Measurements from ENCODE around the gene BRINP3. TPM values are rescaled to one million over a fixed set of nuclear protein-coding genes. Genes with fewer than 3 reads are reported as not detected.

Gene BRINP3
- total RNA-seq, 1 donor from 2014 or later = 1.5 TPM

DNA sequence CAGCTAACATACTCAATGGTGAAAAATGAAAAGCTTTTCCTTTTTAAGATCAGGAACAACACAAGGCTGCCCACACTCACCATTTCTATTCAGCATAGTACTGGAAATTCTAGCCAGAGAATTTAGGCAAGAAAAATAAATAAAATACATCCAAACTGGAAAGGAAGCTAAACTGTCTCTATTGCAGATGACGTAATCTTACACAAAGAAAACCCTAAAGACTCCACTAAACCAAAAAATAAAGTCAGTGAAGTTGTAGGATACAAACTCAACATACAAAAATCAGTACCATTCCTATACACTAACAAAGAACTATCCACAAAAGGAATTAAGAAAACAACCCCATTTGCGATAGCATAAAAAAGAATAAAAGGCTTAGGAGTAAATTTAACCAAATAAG is 181.2 kb downstream of the BRINP3 start:
- H3K9me3 ChIP-seq = no peaks in the 10 kb centered on the region
- TF ChIP-seq, protein P1, sequence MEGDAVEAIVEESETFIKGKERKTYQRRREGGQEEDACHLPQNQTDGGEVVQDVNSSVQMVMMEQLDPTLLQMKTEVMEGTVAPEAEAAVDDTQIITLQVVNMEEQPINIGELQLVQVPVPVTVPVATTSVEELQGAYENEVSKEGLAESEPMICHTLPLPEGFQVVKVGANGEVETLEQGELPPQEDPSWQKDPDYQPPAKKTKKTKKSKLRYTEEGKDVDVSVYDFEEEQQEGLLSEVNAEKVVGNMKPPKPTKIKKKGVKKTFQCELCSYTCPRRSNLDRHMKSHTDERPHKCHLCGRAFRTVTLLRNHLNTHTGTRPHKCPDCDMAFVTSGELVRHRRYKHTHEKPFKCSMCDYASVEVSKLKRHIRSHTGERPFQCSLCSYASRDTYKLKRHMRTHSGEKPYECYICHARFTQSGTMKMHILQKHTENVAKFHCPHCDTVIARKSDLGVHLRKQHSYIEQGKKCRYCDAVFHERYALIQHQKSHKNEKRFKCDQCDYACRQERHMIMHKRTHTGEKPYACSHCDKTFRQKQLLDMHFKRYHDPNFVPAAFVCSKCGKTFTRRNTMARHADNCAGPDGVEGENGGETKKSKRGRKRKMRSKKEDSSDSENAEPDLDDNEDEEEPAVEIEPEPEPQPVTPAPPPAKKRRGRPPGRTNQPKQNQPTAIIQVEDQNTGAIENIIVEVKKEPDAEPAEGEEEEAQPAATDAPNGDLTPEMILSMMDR (IDR thresholded peaks at IDR 0.05) = no peak
- no peaks in the 10 kb centered on the region for H3K4me1 ChIP-seq
- H3K4me3 ChIP-seq = no peak overlapping the region
- no peaks in the 10 kb centered on the region for H3K27me3 ChIP-seq
- H3K36me3 ChIP-seq = no peaks in the 10 kb centered on the region
- DNase-seq (ENCODE audit: low spot score in 2 of 2) = no peak
- H3K27ac ChIP-seq = no peak overlapping the region
- intact Hi-C loops (cut with DNase I) = no loop called here

DNA sequence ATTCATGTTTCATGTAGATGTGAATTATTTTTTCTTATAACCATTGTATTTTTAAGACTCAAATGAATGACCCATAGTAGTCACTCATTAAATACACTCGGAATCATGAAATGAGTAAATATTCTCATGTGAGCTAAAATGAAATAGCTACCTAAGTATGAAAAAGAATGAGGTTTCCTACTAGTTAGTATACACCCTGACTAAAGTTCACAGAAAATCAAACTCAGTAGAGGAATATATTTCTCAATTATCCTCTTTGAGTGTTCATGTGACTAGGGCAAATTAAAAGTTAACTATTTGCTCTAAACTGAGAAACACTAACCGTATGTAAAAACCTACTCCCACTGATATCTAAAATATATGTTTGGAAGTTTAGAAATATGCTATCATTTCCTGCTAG is 187.8 kb downstream of the BRINP3 start:
- Histone ChIP-seq H3K4me3 (no peak overlapping the region), H3K36me3 (no peaks in the 10 kb centered on the region), H3K4me1 (no peaks in the 10 kb centered on the region), H3K9me3 (no peaks in the 10 kb centered on the region), H3K27ac (no peak overlapping the region), H3K27me3 (no peaks in the 10 kb centered on the region)
- TF ChIP-seq, protein P1 (IDR thresholded peaks at IDR 0.05) = no peak
- intact Hi-C loops (cut with DNase I) = no loop called here
- DNase-seq (ENCODE audit: low spot score in 2 of 2) = no peak

DNA sequence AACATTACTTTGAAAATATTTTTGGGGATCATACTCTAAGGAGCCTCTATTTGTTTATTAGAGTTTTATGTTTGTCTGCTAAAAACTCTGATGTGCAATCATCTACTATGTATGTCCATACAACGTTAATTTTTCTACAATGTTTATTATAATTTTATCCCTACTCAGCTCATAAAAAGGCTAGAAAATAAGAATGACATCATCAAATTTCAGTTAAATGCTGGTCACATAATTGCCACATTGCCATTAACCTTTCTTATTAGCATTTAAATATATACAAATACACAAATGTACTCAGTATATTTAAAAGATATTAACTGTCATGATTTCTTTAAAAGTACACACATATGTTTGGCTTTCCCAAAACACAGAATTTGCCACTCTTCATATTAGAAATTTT is 191.6 kb downstream of the BRINP3 start:
- DNase-seq (ENCODE audit: low spot score in 2 of 2) = no peak
- TF ChIP-seq, protein P1 (IDR thresholded peaks at IDR 0.05) = no peak
- H3K36me3 ChIP-seq = no peaks in the 10 kb centered on the region
- intact Hi-C loops (cut with DNase I) = no loop called here
- H3K27me3 ChIP-seq = no peaks in the 10 kb centered on the region
- no peak overlapping the region for H3K4me3 ChIP-seq
- no peak overlapping the region for H3K27ac ChIP-seq
- H3K9me3 ChIP-seq = no peaks in the 10 kb centered on the region
- no peaks in the 10 kb centered on the region for H3K4me1 ChIP-seq

DNA sequence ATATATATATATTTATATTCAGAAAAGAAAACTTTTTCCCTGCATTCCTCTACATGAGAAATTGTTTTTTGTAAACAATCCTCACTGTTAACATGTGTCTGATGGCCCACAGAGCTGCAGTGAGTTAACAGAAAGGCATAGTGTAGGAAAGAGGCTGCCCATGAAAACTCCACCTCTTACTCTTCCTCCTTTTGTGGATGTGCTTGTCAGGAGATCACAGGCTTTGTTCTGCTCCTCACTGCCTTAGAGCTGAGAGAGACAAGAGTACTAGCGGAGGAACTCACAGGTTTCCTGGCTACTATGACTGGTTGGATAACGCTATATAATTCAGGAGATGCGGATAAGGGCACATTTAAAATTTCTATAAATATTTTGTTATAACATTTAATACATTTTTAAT is 200.6 kb downstream of the BRINP3 start:
- TF ChIP-seq, protein P1 (IDR thresholded peaks at IDR 0.05) = no peak
- Histone ChIP-seq H3K9me3 (no peaks in the 10 kb centered on the region), H3K4me1 (no peaks in the 10 kb centered on the region), H3K27me3 (no peaks in the 10 kb centered on the region), H3K36me3 (no peaks in the 10 kb centered on the region), H3K4me3 (no peak overlapping the region), H3K27ac (no peak overlapping the region)
- no peak for DNase-seq (ENCODE audit: low spot score in 2 of 2)
- intact Hi-C loops (cut with DNase I) = no loop called here

DNA sequence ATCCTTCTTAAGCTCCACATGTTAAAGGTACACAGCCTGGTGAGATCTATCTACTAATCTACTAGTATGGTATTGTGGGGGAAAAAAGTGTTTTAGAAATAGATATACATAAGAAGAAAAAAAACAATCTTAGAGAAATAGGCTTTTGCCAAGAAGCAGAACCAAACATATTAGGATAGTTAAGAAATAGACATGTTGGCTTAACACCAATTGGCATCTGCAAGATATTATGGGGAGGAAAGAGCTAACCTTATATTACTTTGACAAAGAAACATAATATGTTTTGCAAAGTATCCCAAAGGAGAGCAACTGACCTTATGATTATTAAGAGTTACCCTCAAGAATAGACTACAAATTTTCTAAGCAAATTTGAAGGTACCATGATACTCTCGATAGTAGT is 202.9 kb downstream of the BRINP3 start:
- H3K4me3 ChIP-seq = no peak overlapping the region
- TF ChIP-seq, protein P1 (IDR thresholded peaks at IDR 0.05) = no peak
- H3K4me1 ChIP-seq = no peaks in the 10 kb centered on the region
- H3K27me3 ChIP-seq = no peaks in the 10 kb centered on the region
- DNase-seq (ENCODE audit: low spot score in 2 of 2) = no peak
- no peak overlapping the region for H3K27ac ChIP-seq
- H3K9me3 ChIP-seq = no peaks in the 10 kb centered on the region
- intact Hi-C loops (cut with DNase I) = no loop called here
- H3K36me3 ChIP-seq = no peaks in the 10 kb centered on the region

DNA sequence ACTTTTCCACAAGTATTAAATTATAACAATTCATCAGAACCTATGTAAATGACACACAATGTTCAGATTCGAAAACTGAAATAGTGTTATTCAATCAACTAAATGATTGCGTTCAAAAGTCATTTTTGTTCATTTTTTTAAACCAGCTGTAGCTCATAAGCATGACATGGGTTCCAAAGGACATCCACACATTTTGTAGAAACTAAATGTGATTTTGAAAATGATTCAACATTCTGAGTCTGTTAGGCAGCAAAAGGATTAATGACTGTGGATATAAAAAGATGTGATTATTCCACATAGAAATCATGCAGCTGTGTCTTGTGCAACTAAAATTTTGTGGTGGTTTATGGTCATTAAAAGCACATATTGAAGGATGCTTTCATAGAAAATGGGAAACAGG is 204.5 kb downstream of the BRINP3 start:
- no peaks in the 10 kb centered on the region for H3K36me3 ChIP-seq
- H3K27me3 ChIP-seq = no peaks in the 10 kb centered on the region
- intact Hi-C loops (cut with DNase I) = no loop called here
- TF ChIP-seq, protein P1 (IDR thresholded peaks at IDR 0.05) = no peak
- H3K27ac ChIP-seq = no peak overlapping the region
- H3K4me1 ChIP-seq = no peaks in the 10 kb centered on the region
- no peak for DNase-seq (ENCODE audit: low spot score in 2 of 2)
- no peak overlapping the region for H3K4me3 ChIP-seq
- H3K9me3 ChIP-seq = no peaks in the 10 kb centered on the region
